SIG-M5 (cell line): Measurements from ENCODE around the gene SETD9.

Experiments
- DNase-seq: peaks from one replicate; lab custom pipeline; 2025; lab: John Stamatoyannopoulos, UW

The SETD9 gene

GRCh38 chr5:56909294-56910209 lies at the start of gene SETD9:
TSS of gene SETD9 (plus strand) at chr5:56909596. CDS start at chr5:56909646, 50 bp downstream.
- peak; percentile 82 for DNase-seq

- no peak for DNase-seq
Measured at GRCh38 chr5:56861893-56862485, 47.4 kb upstream of the SETD9 start.

GRCh38 chr5:56862909-56863308 lies 46.5 kb upstream of the SETD9 start:
- no peak for DNase-seq

DNA sequence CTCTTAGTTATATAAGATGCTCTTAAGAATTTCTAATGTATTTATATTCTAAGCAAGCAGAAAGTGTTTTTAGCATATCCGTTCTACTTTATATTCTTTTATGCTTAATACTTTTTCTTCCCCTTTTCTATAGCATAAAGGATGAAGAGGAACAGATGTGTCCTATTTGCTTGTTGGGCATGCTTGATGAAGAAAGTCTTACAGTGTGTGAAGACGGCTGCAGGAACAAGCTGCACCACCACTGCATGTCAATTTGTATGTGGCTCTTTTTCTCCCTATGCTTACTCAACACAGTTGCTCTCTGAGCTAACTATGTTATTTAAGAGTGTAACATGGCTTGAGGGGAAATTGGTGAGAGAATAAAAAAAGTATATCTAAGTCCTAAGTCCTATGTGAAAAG lies 37.6 kb upstream of the SETD9 start:
- no peak for DNase-seq

DNA sequence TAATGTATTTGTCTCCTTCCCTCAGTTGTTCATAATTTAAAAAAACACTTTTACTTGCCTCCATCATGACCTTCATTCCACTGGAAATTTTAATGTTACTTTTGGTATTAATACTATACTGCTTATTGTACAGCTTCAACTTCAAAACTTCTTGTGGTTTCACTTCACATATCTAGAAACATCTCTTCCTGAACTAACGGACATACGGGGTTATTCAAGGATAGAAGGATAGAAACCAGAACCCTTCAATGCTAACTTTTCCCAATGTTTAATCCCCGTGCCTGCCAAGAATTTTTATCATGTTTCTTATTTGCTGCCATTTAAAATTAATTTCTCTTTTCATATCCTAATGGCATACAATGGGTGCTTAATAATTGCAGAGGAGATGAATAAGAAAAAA lies 36.3 kb upstream of the SETD9 start:
- no peak for DNase-seq

- DNase-seq, result no peak
Measured at GRCh38 chr5:56876327-56876726, 33.1 kb upstream of the SETD9 start.

DNA sequence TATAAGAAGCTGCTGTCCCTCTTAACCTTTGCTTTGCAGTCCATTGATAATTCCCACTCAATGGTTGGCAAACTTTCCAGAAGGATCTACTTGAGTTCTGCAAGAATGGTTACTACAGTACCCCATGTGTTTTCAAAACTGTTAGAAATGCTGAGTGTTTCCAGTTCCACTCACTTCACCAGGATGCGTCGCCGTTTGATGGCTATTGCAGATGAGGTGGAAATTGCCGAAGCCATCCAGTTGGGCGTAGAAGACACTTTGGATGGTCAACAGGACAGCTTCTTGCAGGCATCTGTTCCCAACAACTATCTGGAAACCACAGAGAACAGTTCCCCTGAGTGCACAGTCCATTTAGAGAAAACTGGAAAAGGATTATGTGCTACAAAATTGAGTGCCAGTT lies 27.8 kb upstream of the SETD9 start:
- no peak for DNase-seq

GRCh38 chr5:56893251-56893951 lies 16.0 kb upstream of the SETD9 start:
- no peak for DNase-seq

- DNase-seq, result no peak
Measured at GRCh38 chr5:56896763-56897162, 12.6 kb upstream of the SETD9 start.

DNA sequence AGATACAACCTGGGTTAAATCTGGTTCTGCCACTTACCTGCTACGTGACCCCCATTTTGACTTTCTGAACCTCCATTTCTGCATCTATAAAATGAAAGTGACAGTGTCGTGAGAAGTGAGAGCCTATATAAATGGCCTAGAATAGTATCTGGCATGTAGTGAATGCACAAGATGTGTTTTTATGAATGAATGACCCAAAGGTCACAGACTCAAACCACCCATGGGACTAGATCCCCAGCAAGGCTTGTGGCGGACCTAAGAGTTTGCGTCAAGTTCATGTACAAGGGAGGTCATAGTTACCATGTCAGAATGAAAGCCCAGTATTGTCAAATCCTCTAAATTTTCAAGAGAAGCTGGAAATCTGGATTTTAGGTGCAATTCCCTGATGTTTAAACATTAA lies 11.2 kb upstream of the SETD9 start:
- DNase-seq, result no peak

GRCh38 chr5:56900395-56900794 lies 9.0 kb upstream of the SETD9 start:
- DNase-seq, result no peak

GRCh38 chr5:56900858-56901578 lies 8.4 kb upstream of the SETD9 start:
- no peak for DNase-seq

- DNase-seq, result no peak
Measured at GRCh38 chr5:56908942-56909293, 478 bp upstream of the SETD9 start.

DNA sequence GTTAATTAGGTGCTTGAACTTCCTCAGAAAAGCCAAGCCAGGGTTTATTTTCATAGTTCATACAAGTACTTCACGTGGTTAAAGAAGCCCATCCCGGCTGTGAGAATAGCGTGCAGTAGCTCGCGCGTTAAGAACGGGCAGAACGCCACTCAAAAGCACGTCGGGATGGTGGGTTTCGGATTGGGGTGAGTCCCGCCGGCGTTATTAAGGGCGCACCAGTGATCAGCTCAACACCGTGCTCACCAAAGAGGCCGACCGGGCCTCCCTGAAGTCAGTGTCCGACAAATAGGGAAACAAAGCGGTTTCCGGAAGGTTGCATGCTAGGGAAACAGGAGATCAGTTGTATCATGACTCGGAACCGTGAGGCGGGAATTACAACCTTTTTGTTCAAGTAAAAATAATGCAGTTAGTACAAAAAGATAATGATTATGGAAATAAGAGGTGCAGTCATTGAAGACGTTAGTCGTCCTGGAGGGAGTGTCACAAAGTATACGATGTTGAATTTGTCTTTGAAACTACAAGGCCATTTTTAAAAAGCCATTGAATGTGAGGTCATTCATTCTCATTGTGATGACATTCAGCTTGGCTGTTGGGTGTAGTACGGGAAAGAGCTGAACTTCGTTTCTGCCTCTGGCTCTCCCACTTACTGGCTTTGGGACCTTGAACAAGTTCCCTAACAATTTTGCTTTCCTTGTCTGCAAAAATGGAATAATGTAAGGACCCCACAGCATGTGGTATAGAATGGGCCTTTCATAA lies 992 bp downstream of the SETD9 start:
- peak; percentile 62 for DNase-seq

DNA sequence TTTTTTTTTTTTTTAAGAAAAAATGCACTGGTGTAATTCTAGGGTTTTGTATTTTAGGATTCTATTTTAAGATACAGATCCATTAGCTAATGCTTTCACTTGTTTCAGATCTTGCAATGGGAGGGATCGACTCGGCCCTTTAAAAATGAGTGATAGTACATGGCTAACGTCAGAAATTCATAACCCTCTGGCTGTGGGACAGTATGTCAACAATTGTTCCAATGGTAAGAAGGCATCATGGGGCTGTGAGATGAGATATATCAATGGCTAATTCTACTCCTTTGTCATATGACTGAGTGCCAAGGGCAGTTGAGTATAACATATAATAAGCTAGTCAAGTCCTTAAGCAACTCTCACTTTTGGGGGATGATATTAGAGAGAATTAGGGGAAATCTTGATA lies 4.4 kb downstream of the SETD9 start:
- no peak for DNase-seq

GRCh38 chr5:56914678-56915077 lies 5.3 kb downstream of the SETD9 start:
- no peak for DNase-seq

- no peak for DNase-seq
Measured at GRCh38 chr5:56917534-56917933, 8.1 kb downstream of the SETD9 start.

DNA sequence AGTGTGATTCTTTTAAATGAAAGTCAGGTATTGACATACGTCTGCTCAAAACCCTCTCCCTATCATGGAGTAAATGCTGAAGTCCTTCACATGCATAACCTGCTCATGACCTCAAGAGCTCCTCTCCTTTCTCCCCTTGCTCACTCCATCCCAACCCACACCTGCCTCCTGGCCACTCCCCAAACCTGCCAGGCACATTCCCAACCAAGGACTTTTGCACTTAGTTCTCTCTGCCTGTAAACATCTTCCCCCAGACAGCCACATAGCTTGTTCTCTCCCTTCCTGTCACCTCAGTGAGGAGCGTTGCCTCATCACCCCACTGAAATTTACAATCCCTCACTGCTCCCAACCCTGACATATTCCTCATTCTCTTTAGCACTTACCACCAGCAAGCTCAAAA lies 8.7 kb downstream of the SETD9 start:
- no peak for DNase-seq

DNA sequence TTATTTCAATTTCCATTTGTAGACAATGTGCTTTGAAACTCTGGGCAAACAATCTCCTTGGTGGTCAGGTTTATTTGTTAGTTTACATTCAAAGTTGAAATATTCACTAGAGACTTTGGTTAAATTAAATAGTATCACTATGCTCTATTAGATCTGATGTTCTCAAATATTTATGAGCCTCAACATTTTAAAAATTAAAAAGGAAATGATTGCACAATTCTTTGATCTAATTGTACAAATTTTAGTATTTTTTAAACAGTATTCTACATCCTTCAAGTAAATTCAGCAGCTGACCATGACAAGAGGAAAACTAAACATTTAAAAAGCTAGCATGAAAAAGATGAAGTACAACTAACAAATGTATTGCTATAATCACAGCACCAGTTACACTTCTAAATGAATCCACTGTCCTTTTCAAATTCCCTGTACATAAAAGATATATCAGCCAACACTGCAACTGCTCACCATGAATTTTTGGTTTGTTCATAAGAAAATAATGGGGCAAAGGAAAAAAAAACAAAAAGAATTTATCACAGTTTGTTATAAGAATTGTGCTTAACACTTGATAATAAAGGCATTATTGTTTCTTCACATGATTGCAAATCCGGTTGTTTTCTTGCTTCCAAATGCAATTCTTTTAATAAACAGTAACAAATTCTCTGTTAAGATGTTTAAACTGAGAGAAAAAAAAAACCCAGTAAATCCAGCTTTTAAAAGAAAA lies 10.7 kb downstream of the SETD9 start:
- no peak for DNase-seq

DNA sequence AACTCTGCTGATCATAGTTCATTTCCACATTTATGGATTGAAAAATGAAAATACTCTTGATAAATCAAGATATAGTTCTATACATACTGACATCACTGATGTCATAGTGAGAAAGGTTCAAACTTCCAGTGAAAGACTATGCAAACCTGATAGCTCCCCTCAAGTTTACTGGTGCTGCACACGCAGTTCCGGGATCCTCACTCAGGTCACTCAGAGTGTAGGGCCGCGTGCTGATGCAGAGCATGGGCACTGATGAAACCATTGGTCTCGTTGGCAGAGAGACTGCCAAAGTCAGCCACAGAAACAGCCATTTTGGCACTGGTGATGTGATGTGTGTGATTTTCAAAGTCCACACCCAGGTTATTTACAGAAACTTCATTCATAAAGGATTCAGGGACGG lies 13.5 kb downstream of the SETD9 start:
- no peak for DNase-seq

- DNase-seq, result no peak
Measured at GRCh38 chr5:56934325-56934724, 24.9 kb downstream of the SETD9 start.
